ENCODE data around the gene CD80.

CD80 gene

GRCh38 chr3:119494597-119494996 is 64.8 kb downstream of the CD80 start:
- no peak for DNase-seq (ENCODE audit: low read depth)

- no peak for DNase-seq (ENCODE audit: low read depth)
Measured at GRCh38 chr3:119492810-119493209, 66.6 kb downstream of the CD80 start.

GRCh38 chr3:119492128-119492527 is 67.3 kb downstream of the CD80 start:
- no peak for DNase-seq (ENCODE audit: low read depth)

GRCh38 chr3:119490153-119490552 is 69.3 kb downstream of the CD80 start:
- DNase-seq (ENCODE audit: low read depth): no peak

GRCh38 chr3:119485563-119485962 is 73.9 kb downstream of the CD80 start:
- no peak for DNase-seq (ENCODE audit: low read depth)

- DNase-seq (ENCODE audit: low read depth): no peak
Measured at GRCh38 chr3:119483101-119483500, 76.3 kb downstream of the CD80 start.

GRCh38 chr3:119481079-119481478 is 78.3 kb downstream of the CD80 start:
- no peak for DNase-seq (ENCODE audit: low read depth)

Measured in non-pigmented ciliary epithelial cell (primary cell).